D721Med (cell line): ENCODE data around the gene CCDC92.

Experiments
- DNase-seq: peaks from one replicate; pipeline ENCODE4 v3.0.0; 2011; ENCODE audit warnings: low spot score; ENCODE audit not compliant: insufficient read length
- FAIRE-seq: peaks from 2 replicates; lab custom pipeline; 2011; peaks lifted over from hg19 to GRCh38; lab: Jason Lieb, UNC
- TF ChIP-seq, protein P1 (sequence below): IDR thresholded peaks from 2 replicates; pipeline ENCODE4 v1.5.1; 2012; ENCODE audit warnings: mild to moderate bottlenecking, control low read depth; ENCODE audit not compliant: insufficient read depth; ENCODE audit errors: missing control alignments

Gene CCDC92

GRCh38 chr12:123928274-123928865, 44.3 kb downstream of the CCDC92 start:
- TF ChIP-seq, protein P1, sequence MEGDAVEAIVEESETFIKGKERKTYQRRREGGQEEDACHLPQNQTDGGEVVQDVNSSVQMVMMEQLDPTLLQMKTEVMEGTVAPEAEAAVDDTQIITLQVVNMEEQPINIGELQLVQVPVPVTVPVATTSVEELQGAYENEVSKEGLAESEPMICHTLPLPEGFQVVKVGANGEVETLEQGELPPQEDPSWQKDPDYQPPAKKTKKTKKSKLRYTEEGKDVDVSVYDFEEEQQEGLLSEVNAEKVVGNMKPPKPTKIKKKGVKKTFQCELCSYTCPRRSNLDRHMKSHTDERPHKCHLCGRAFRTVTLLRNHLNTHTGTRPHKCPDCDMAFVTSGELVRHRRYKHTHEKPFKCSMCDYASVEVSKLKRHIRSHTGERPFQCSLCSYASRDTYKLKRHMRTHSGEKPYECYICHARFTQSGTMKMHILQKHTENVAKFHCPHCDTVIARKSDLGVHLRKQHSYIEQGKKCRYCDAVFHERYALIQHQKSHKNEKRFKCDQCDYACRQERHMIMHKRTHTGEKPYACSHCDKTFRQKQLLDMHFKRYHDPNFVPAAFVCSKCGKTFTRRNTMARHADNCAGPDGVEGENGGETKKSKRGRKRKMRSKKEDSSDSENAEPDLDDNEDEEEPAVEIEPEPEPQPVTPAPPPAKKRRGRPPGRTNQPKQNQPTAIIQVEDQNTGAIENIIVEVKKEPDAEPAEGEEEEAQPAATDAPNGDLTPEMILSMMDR = no peak
- no peak for FAIRE-seq
- no peak for DNase-seq

DNA sequence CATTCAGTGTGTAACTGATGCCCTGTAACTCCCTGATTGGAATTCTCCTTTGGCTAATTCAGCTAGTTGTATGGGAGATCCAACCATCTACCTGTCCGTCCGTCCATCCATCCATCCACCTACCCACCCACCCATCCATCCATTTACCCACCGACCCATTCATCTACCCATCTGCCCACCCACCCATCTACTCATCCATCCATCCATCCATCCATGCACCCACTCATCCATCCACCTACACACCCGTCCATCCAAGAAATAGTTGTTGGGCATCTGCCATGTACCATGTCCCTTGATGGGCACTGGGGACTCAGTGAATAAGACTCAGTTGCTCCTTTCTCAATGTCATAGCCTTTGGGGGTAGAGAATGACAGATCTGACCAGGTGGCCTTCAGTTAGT, 48.1 kb downstream of the CCDC92 start:
- TF ChIP-seq, protein P1 = no peak
- no peak for FAIRE-seq

DNA sequence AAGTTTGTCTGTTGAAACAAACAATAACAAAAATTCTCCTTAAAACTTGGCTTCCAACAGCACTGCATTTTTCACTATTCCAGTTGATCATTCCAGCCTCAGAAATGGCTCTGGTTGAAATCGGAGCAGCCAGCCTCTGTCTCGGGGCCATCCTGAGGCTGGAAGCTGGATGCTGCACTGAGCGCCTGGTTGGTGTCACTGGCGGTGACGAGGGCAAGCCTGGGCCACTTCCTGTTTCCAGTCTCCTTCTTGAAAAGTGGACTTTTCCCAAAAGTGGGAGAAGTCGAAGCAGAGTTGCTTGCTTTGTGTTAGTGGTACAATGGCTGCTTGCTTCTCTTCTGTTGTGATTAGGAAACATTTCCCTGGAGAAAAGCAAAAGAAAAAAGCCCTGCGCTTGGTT, 48.7 kb downstream of the CCDC92 start:
- TF ChIP-seq, protein P1 = no peak
- FAIRE-seq (no peak), DNase-seq (no peak)

More for the DNA sequence above, 48.1 kb downstream of the CCDC92 start:
- no peak for DNase-seq

GRCh38 chr12:123923038-123923437, 49.6 kb downstream of the CCDC92 start:
- no peak for DNase-seq
- TF ChIP-seq, protein P1 = no peak
- FAIRE-seq = no peak

- DNase-seq (no peak), FAIRE-seq (no peak)
- TF ChIP-seq, protein P1 = no peak
These were observed 52.7 kb downstream of the CCDC92 start for GRCh38 chr12:123919980-123920360.

GRCh38 chr12:123917337-123917850, 55.2 kb downstream of the CCDC92 start:
- TF ChIP-seq, protein P1 = no peak
- DNase-seq (no peak), FAIRE-seq (no peak)

DNA sequence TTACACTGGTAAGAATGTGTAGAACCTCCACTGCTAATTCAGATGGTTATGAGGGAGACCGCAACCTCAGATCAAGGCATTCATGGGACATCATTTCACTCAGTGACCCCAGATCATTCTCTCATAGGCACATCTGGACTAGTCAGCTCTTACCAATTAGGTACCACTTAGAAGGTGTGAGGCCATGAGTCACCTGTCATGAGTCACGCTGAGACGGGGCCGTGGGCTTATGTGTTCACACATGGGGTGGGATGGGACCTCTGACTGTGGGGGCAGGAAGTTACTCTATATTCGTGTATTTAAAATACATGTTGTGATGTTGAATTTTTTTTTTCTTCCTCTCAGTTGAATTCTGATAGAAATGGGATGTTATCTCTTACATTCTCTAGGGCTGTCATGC, 55.9 kb downstream of the CCDC92 start:
- FAIRE-seq (no peak), DNase-seq (no peak)
- TF ChIP-seq, protein P1 = no peak
